Measurements from ENCODE around the gene SEC61B.

- TF ChIP-seq ZNF274 (IDR thresholded peaks at IDR 0.05; ENCODE audit: low read depth, low read length) (no peak), YY1 (IDR thresholded peaks at IDR 0.05; ENCODE audit: insufficient read depth, insufficient read length) (no peak)
Observed at GRCh38 chr9:99182356-99182755, 39.7 kb upstream of the SEC61B start.
